ENCODE measurements around the gene ALDH1L1.
A peak's percentile ranks its signal among the peaks of the same experiment; 100 is the strongest.

ALDH1L1 gene

DNA sequence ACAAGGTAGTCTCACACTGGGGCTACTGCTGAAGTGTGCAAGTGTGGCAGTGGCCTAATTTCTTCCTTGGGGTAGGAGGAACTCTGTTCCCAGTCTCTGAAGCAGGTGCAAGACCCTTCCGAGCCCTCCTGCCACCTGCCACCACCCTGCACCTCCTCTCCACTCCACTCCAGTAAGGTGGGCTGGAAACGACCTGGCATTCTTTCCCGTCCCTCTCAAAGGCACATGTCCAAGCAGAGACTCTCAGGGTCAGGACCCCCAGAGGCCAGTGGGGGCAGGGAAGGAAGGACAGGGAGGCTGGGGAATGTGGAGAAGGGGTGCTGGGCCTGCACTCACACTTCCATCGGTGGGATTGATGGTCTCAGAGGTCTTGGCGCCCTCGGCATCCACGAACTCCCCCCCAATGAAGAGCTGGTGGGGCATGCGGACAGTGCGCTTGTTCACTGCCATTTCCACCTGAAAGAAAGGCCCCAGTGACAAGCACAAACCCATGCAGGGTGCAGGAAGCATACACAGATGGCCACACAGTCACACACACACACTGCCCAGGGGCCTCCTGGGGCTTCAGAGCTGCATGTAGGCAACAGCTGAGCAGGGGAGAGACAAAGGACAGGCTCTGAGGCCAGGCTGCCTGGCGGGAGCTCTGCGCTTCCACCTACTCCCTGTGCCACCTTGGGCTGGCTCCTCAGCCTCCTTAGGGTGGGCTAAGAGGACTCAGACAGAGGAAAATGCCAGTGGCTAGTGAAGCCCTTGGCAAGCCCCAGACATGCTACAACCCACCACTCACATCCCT lies 43.8 kb downstream of the ALDH1L1 start:
- Mint-ChIP-seq H3K4me1 (no peaks in the 10 kb centered on the region), H3K4me3 (no peak overlapping the region), H3K27ac (no peak overlapping the region), H3K36me3 (no peaks in the 10 kb centered on the region), H3K9me3 (no peaks in the 10 kb centered on the region), H3K27me3 (peaks cover 21% of the 10 kb centered on the region)
- CTCF ChIA-PET, result no interaction called here
- no peak for DNase-seq

DNA sequence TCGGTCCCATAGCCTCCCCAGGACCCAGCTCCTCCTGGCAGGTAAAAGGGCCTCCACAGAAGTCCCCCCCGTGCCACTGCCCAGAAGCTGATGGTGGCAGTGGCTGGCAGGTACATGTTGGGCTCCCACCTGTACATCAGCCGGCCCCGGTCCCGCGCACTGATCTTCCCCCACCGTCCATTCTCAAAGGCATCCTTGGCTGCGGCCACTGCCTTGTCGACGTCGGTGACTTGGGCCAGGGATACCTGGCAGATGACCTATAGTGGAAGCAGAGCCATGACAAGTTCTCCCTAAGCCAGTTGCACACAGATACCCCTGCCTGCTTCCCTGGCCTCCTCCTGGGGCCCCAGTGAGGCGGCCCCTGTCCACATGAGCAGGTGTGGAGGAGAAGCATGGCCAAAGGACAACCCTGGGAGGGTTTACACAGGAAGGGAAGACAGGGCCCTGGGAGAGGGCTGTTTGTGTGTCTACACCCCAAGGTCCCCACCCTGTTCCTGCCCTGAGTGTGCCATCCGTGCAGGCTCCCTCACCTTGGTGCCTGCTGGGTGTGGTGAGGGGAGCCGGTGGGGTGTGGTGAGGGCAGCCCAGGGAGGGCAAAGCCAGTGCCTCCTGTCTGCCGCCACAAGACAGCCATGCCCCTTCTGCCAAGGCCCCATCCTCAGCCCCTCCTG lies 44.8 kb downstream of the ALDH1L1 start:
- peaks cover 20% of the 10 kb centered on the region for H3K27me3 Mint-ChIP-seq
- no peak overlapping the region for H3K27ac Mint-ChIP-seq
- CTCF ChIA-PET, result interaction anchor here (3.0 kb wide), 1 partner anchor 254 kb away, joined by 9 read pairs; no protein-coding TSS in a partner anchor
- no peaks in the 10 kb centered on the region for H3K36me3 Mint-ChIP-seq
- no peaks in the 10 kb centered on the region for H3K9me3 Mint-ChIP-seq
- H3K4me3 Mint-ChIP-seq, result no peak overlapping the region
- no peaks in the 10 kb centered on the region for H3K4me1 Mint-ChIP-seq
- DNase-seq, result no peak

DNA sequence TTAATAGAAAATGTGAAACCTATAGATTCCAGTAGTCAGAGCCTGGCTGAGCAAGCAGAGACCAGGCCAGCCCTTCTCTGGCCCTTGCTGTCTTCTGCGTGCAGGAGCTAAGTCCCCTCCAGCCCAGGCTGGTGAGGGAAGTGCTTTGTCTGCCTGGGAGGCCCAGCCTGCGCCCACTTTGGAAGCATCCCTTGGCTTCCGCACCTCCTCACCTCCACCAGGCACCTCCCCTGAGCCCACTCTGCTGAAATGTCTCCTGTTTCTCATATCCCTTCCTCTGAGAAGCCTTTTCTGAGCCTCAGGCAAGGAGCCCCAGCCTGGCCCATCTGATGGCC lies 45.3 kb downstream of the ALDH1L1 start:
- no peak for DNase-seq
- Mint-ChIP-seq H3K4me3 (no peak overlapping the region), H3K27ac (no peak overlapping the region), H3K4me1 (no peaks in the 10 kb centered on the region), H3K9me3 (no peaks in the 10 kb centered on the region), H3K36me3 (no peaks in the 10 kb centered on the region), H3K27me3 (peaks cover 20% of the 10 kb centered on the region)
- CTCF ChIA-PET, result interaction anchor here (3.0 kb wide), 1 partner anchor 255 kb away, joined by 9 read pairs; no protein-coding TSS in a partner anchor

DNA sequence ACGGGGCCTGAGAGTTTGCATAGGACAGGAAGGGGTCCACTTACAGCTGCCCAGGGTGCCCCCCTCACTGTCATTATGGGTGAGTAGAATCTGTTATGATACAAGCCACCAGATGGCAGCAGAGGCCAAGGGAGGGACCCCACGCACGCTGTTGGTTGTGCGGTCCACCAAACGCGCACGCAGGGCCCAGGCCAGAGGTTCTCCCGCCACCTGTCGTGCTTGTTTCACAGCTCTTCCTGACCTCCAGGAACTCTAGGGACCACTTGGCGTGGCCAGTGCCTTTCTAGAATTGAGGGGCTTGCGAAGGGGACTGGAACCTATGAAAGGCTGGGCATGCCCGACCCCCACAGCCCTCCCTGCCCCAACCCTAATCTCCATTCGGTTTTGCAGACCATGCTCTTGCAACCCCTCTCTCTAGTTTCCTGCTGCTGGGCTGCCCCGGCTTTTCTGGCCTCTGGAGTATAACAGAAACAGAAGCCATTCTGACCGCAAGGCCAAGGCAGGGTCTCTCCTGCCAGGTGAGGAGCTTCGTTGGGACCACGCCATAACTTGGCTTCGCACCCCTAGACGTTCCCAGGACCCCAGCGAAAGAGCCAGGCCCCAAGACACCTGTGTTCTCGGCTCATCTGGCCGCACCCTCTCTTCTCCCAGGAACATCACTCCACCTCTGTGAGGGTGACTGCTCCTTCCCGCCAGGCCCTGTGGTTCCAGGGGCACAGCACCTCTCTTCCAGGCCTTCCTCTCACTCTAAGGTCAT lies 46.0 kb downstream of the ALDH1L1 start:
- Mint-ChIP-seq H3K4me1 (no peaks in the 10 kb centered on the region), H3K4me3 (no peak overlapping the region), H3K36me3 (no peaks in the 10 kb centered on the region), H3K27me3 (peaks cover 15% of the 10 kb centered on the region), H3K9me3 (no peaks in the 10 kb centered on the region), H3K27ac (no peak overlapping the region)
- CTCF ChIA-PET, result interaction anchor here (0.5 to 3.0 kb wide), 10 partner anchors 13 to 1454 kb away, joined by 3 to 9 read pairs (median 4); no protein-coding TSS in a partner anchor
- peak; percentile 59 for DNase-seq

DNA sequence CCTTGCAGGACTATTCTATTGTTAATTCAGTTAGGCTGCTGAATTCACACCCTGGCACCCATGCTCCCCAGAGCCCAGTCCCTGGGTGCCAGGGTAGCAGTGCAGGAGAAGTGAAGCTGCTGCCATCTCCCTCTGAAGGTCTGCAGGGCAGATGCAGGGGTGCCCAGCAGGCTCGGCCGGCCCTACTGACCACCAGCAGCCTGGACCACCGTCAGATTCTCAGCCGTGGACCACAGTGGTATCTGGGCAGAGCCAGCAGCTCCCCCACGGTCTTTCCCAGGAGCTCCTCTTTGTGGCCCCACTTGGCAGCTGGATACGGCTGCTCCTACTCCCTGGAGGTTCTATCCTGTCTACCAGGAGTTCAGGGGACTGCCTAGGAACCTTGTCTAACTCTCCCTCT lies 46.8 kb downstream of the ALDH1L1 start:
- no peak overlapping the region for H3K4me3 Mint-ChIP-seq
- CTCF ChIA-PET, result interaction anchor here (0.6 to 3.0 kb wide), 9 partner anchors 12 to 341 kb away, joined by 3 to 9 read pairs (median 4); no protein-coding TSS in a partner anchor
- peaks cover 15% of the 10 kb centered on the region for H3K27me3 Mint-ChIP-seq
- no peaks in the 10 kb centered on the region for H3K9me3 Mint-ChIP-seq
- no peak for DNase-seq
- H3K27ac Mint-ChIP-seq, result no peak overlapping the region
- no peaks in the 10 kb centered on the region for H3K4me1 Mint-ChIP-seq
- no peaks in the 10 kb centered on the region for H3K36me3 Mint-ChIP-seq

DNA sequence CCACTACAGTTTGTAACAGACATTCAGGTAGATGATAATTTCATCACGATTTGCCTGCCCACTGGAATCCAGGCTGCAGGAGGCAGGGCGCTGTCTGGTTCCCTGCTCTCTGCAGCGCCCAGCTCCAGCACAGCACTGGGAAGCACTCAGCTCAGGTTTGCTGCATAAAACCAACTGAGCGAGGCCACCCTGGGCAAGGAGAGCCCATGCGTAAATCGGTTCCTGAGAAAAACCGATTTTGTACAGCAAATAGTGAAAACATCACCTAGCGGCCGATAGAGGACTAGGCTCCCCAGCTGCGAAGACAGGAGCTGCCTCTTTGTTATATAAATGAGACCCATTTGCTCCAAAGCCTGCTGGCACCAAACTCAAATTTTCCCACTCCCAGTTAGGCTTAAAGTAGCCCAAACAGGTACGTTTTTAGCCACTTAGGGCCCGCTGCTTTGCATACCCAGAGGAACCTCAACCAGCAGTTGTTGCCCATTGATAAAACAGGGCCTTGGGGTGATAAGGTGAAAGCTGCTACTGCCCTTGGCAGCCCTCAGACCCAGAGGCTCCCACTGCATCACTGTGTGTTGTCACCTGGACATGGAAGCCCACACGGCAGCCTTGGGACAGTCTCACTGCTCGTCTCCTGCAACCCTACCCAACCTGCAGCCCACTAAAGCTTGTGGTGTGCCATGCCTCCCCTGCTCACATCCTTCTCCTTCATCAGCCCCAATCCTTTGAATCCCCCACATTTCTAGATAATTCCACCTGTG lies 47.5 kb downstream of the ALDH1L1 start:
- DNase-seq, result no peak
- no peaks in the 10 kb centered on the region for H3K9me3 Mint-ChIP-seq
- no peak overlapping the region for H3K27ac Mint-ChIP-seq
- CTCF ChIA-PET, result interaction anchor here (1.2 to 3.0 kb wide), 6 partner anchors 11 to 342 kb away, joined by 3 to 9 read pairs (median 4); no protein-coding TSS in a partner anchor
- H3K27me3 Mint-ChIP-seq, result peaks cover 15% of the 10 kb centered on the region
- no peaks in the 10 kb centered on the region for H3K36me3 Mint-ChIP-seq
- H3K4me3 Mint-ChIP-seq, result no peak overlapping the region
- no peaks in the 10 kb centered on the region for H3K4me1 Mint-ChIP-seq

DNA sequence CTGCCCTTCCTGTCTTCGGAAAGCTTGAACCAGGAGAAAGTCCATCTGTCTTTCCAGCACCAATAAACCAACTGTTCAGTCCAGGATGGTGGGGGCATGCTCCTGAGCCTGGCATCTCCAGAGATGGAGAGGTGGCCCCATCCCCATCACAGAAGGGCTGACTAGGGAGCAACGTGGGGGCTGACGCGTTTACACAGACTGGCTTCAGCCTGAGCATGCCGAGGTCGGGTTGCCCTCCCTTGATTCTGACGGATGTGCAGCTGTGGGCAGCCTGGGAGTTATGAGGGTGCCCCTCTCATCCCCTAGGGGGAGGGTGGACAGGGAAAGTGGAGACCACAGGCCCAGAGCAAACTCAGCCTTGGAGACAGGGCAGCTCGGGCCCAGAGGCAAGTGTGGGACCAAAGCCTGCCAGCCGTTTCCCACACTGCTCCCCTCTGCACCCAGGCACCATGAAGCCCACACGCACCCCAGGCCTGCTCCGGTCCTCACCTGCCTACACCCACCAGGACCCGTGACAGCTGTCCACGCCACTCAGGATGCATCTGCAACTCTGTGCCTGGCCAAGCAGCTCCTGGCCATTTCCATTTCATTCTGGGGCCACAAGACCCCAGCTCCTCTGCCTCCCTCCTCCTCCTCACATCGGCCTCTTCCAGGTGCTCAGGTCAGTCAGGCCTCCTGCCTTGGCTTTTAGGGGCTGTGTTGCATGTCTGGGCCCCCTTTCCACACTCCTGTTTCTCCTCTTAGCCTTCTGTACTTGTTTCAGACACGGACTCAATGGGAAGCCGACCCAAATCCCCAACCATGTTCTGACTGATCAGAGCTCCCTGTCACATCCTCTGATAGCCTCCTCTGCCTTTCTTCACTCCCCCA lies 48.3 kb downstream of the ALDH1L1 start:
- no peak for DNase-seq
- Mint-ChIP-seq H3K4me3 (no peak overlapping the region), H3K9me3 (no peaks in the 10 kb centered on the region), H3K27ac (no peak overlapping the region), H3K4me1 (no peaks in the 10 kb centered on the region), H3K36me3 (no peaks in the 10 kb centered on the region), H3K27me3 (peaks cover 15% of the 10 kb centered on the region)
- CTCF ChIA-PET, result no interaction called here

DNA sequence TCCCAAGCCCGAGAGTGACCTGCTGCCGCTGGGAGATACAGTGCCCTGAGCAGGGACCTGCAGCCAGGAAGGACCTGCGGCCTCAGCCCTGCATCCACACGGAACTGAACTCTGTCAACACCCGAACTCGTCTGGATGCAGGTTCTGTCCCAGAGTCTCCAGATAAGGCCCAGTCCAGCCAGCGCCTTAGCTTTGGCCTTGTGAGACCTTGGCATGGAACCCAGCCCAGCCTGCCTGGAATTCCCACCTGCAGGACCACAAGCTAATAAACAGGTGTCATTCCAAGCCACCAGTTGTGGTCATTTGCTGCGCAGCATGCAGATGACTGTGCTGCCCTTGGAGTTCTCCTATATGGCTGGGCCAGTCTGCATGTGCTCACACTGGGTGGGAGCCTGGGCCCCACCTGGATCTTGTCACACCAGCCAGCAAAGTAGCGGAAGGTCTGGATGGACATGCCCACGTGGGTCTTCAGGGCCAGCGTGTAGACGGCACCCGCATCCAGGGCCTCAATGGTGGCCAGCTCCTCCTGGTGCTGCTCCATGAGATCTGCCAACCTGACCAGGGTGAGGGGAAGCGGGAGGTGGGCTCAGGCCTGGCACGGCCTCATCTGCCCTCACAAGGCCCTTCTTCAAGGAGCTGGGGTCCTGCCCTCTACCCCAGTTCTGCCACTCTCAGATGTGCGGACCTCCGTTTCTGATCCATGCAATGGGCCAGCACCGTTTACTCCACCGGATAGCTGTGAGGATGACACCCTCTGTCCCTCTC lies 49.2 kb downstream of the ALDH1L1 start:
- Mint-ChIP-seq H3K4me3 (no peak overlapping the region), H3K27me3 (peaks cover 8% of the 10 kb centered on the region), H3K4me1 (no peaks in the 10 kb centered on the region), H3K27ac (no peak overlapping the region), H3K9me3 (no peaks in the 10 kb centered on the region), H3K36me3 (no peaks in the 10 kb centered on the region)
- no peak for DNase-seq
- CTCF ChIA-PET, result no interaction called here

DNA sequence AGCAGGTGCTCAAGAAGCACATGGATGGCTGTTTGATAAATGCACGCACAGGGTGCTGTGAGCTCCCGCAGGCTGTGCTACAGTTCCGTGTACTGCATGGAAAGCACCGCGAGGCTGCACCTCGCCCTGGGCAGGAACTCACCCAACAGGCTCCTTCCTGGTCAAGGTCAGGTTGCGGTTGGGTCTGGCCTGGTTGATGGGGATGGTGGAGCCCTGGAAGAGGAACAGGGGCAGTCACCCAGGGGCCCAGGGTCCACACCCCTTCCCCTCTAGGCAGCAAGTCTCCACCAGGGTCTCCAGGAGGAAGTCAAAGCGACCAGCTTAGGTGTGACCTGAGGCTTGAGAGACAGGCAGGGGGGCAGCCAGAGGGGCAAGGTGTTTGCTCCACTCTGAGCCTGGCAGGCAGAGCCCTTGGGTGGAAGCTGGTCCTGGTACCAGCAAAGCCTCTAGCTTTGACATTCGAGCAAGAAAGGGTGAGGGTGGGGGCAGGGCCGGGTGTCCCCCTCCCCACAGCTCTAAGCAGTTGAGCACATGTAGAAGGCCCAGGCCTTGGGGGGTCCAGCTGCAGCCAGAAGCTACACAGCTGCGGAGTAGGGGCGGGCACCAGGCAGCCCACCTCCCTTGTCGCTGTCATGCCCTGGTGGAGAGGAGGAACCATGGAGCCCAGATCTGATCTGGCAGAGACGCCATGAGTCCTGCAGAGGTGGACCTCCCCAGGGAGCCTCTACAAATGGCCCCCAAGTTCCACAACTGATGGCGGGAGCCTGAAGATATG lies 50.1 kb downstream of the ALDH1L1 start:
- CTCF ChIA-PET, result no interaction called here
- no peak overlapping the region for H3K27ac Mint-ChIP-seq
- H3K4me1 Mint-ChIP-seq, result no peaks in the 10 kb centered on the region
- no peaks in the 10 kb centered on the region for H3K9me3 Mint-ChIP-seq
- H3K36me3 Mint-ChIP-seq, result no peaks in the 10 kb centered on the region
- peaks cover 6% of the 10 kb centered on the region for H3K27me3 Mint-ChIP-seq
- no peak overlapping the region for H3K4me3 Mint-ChIP-seq
- no peak for DNase-seq

DNA sequence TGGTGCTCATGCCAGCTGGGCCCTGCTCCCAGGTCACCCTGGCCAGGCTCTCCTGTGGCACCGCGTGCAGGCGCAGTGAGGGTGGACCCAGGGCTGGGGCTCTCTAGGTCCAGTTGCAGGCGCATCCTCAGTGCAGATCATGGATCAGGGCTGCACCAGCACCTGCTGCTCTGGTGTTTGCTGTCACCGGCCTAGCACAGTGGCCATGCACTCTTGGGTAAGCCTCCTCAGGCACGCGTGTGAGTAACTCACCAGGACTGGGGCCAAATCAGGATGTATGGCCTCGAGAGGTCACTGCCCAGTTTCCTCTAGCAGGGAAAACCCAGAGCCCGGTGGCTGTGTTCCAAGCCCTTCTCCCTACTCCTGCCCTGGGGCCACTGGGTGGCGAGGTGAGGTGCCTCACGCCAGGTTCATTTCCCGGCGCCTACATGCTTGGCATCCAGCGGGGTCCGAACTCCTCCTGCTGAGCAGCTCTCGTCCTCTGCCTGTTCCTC lies 50.9 kb downstream of the ALDH1L1 start:
- no peak overlapping the region for H3K4me3 Mint-ChIP-seq
- H3K4me1 Mint-ChIP-seq, result no peaks in the 10 kb centered on the region
- CTCF ChIA-PET, result no interaction called here
- no peak overlapping the region for H3K27ac Mint-ChIP-seq
- no peak for DNase-seq
- H3K27me3 Mint-ChIP-seq, result peaks cover 4% of the 10 kb centered on the region
- no peaks in the 10 kb centered on the region for H3K36me3 Mint-ChIP-seq
- no peaks in the 10 kb centered on the region for H3K9me3 Mint-ChIP-seq

DNA sequence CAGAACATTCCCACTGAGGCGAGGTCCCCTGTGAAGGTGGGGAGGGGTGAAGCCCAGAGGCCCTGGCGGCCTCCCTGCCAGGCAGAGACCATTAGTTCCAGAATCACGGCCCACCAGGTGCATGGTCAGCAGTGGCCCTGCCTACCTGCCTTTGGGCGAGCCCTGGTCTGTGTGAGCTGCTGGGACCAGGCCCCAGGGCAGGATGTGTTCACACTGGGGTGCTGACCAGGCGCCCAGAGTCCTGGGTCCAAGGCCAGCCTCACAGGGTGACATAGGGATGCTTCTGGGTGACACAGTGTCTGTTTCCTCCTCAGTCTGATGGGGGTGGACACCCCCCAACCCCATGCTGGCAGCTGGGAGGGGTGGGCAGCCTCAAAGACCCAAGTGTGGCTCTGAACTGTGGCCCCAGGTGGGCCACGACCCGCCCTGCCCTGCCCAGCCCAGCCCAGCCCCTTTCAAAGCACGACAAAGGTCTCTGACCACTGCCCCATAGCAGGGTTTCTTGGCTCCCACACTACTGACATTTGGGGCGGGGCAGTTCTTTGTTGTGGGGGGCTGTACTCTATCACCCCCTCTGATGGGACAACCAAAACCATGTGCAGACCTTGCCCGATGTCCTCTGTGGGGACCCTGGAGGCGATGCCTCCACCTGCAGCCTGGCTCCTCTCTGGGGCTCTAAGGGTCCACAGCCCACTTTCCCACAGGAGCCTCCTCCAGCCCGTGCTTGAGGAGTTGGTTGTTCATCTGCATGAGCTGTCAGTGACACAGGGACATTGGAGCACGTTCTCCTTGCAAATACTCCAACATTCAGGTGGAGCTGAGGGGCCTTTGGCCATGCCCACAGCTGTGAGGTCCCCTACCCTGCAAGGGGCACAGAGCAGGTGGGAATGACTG lies 51.6 kb downstream of the ALDH1L1 start:
- H3K4me1 Mint-ChIP-seq, result no peaks in the 10 kb centered on the region
- DNase-seq, result no peak
- H3K27ac Mint-ChIP-seq, result no peak overlapping the region
- H3K9me3 Mint-ChIP-seq, result no peaks in the 10 kb centered on the region
- CTCF ChIA-PET, result no interaction called here
- no peaks in the 10 kb centered on the region for H3K27me3 Mint-ChIP-seq
- no peak overlapping the region for H3K4me3 Mint-ChIP-seq
- no peaks in the 10 kb centered on the region for H3K36me3 Mint-ChIP-seq
